Measurements from ENCODE around the gene ZNF280D. TPM values are rescaled to one million over a fixed set of nuclear protein-coding genes. Genes with fewer than 3 reads are reported as not detected.

ZNF280D gene
- total and polyA plus RNA-seq, 12 donors = 16.9 to 67.5 (median 46.1) TPM

- intact Hi-C loops (cut with DNase I) = no loop called here
- Histone ChIP-seq H3K4me3 (no peak overlapping the region), H3K9me3 (replicated peaks in 1 of 3) (no peaks in the 10 kb centered on the region), H3K27me3 (no peaks in the 10 kb centered on the region), H3K27ac (no peak overlapping the region), H3K4me1 (replicated peaks in 1 of 2) (no peaks in the 10 kb centered on the region), H3K36me3 (replicated peaks in 1 of 2) (no peaks in the 10 kb centered on the region)
- WGBS, 4 donors = 69 to 100% (median 96%) methylated on average over 2 of the region's 2 CpGs
- TF ChIP-seq CTCF (IDR thresholded peaks at IDR 0.05) = no peak
- TF ChIP-seq POLR2A (IDR thresholded peaks at IDR 0.05) = no peak
- no peak for DNase-seq
Observed at GRCh38 chr15:56648311-56648710, 85.0 kb downstream of the ZNF280D start.

- H3K27ac ChIP-seq = no peak overlapping the region
- WGBS, 4 donors = 94 to 96% (median 96%) methylated on average over 2 of the region's 2 CpGs
- intact Hi-C loops (cut with DNase I) = no loop called here
- H3K9me3 ChIP-seq (replicated peaks in 1 of 3) = no peaks in the 10 kb centered on the region
- no peak overlapping the region for H3K4me3 ChIP-seq
- no peak for DNase-seq
- no peaks in the 10 kb centered on the region for H3K36me3 ChIP-seq (replicated peaks in 1 of 2)
- H3K4me1 ChIP-seq (replicated peaks in 1 of 2) = no peaks in the 10 kb centered on the region
- H3K27me3 ChIP-seq = no peaks in the 10 kb centered on the region
- TF ChIP-seq CTCF (IDR thresholded peaks at IDR 0.05) = no peak
- TF ChIP-seq POLR2A (IDR thresholded peaks at IDR 0.05) = no peak
Observed at GRCh38 chr15:56640549-56640948, 92.8 kb downstream of the ZNF280D start.

- no peaks in the 10 kb centered on the region for H3K36me3 ChIP-seq (replicated peaks in 1 of 2)
- intact Hi-C loops (cut with DNase I) = no loop called here
- H3K4me1 ChIP-seq (replicated peaks in 1 of 2) = no peaks in the 10 kb centered on the region
- H3K4me3 ChIP-seq = no peak overlapping the region
- no peak for TF ChIP-seq CTCF (IDR thresholded peaks at IDR 0.05)
- no peak for TF ChIP-seq POLR2A (IDR thresholded peaks at IDR 0.05)
- no peaks in the 10 kb centered on the region for H3K27me3 ChIP-seq
- no peak overlapping the region for H3K27ac ChIP-seq
- DNase-seq = no peak
- no peaks in the 10 kb centered on the region for H3K9me3 ChIP-seq (replicated peaks in 1 of 3)
Observed at GRCh38 chr15:56640127-56640526, 93.2 kb downstream of the ZNF280D start.

- Histone ChIP-seq H3K27me3 (no peaks in the 10 kb centered on the region), H3K4me3 (no peak overlapping the region), H3K9me3 (replicated peaks in 1 of 3) (no peaks in the 10 kb centered on the region), H3K27ac (no peak overlapping the region), H3K36me3 (replicated peaks in 1 of 2) (no peaks in the 10 kb centered on the region), H3K4me1 (replicated peaks in 1 of 2) (no peaks in the 10 kb centered on the region)
- intact Hi-C loops (cut with DNase I) = loop anchor here in 1 of 2 donors (10.0 kb wide), 1 partner anchor 95 kb away; the partner anchor contains the start of gene ZNF280D
- DNase-seq = no peak
- 85 to 90% (median 88%) methylated on average over 4 of the region's 4 CpGs for WGBS, 4 donors
- TF ChIP-seq POLR2A (IDR thresholded peaks at IDR 0.05) (no peak), CTCF (IDR thresholded peaks at IDR 0.05) (no peak)
Observed at GRCh38 chr15:56639631-56640030, 93.7 kb downstream of the ZNF280D start.

All from adrenal gland (tissue), 12 donors.